Measurements from ENCODE around the gene PNPLA3. TPM values are rescaled to one million over a fixed set of nuclear protein-coding genes. Genes with fewer than 3 reads are reported as not detected.

PNPLA3 gene
- total RNA-seq, 1 experiment from 2014 or later = 17.5 TPM

DNA sequence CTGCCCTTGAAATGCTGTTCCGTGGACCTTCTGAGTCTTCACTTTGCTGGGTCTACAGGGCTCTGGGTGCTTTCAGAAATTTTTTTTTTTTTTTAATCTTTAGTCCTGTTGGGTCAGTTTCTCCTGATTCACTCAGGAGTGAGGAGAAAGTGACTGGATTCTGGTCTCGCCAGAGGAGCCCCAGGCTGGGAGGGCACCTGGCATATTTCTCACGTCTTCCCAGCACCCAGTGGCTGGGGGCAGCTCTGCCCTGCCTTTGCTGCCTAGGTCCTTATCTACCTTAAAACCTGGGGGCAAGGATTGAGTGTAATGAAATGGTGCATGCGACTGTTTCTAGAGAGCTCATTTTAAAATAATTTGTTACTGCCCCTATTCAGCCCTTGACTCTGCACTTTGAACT lies 55.0 kb downstream of the PNPLA3 start:
- Mint-ChIP-seq H3K27me3 (ENCODE audit: low read depth) (no peaks in the 10 kb centered on the region), H3K4me1 (no peaks in the 10 kb centered on the region), H3K36me3 (ENCODE audit: insufficient read depth in 1 of 3, low read depth in 3 of 3) (peaks cover 38 to 81% (median 69%) of the 10 kb centered on the region in 3 experiments; a peak in 6 of 7 replicates), H3K9me3 (no peaks in the 10 kb centered on the region; a peak in 1 of 5 replicates), H3K27ac (no peak overlapping the region), H3K4me3 (no peak overlapping the region)
- H3K23me2 ChIP-seq (ENCODE audit: insufficient read length, low read depth, low read length, poor library complexity, severe bottlenecking) = no peaks in the 10 kb centered on the region
- H3K4me1 ChIP-seq (ENCODE audit: insufficient read depth, low read length) = no peaks in the 10 kb centered on the region
- H3K56ac ChIP-seq (ENCODE audit: insufficient read length, low read depth, low read length) = no peak overlapping the region
- TF ChIP-seq, protein P1, sequence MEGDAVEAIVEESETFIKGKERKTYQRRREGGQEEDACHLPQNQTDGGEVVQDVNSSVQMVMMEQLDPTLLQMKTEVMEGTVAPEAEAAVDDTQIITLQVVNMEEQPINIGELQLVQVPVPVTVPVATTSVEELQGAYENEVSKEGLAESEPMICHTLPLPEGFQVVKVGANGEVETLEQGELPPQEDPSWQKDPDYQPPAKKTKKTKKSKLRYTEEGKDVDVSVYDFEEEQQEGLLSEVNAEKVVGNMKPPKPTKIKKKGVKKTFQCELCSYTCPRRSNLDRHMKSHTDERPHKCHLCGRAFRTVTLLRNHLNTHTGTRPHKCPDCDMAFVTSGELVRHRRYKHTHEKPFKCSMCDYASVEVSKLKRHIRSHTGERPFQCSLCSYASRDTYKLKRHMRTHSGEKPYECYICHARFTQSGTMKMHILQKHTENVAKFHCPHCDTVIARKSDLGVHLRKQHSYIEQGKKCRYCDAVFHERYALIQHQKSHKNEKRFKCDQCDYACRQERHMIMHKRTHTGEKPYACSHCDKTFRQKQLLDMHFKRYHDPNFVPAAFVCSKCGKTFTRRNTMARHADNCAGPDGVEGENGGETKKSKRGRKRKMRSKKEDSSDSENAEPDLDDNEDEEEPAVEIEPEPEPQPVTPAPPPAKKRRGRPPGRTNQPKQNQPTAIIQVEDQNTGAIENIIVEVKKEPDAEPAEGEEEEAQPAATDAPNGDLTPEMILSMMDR (conservative IDR thresholded peaks at IDR 0.05) = no peak
- H3K14ac ChIP-seq (ENCODE audit: insufficient read depth, low read length) = no peak overlapping the region
- no peak overlapping the region for H3K23ac ChIP-seq (ENCODE audit: insufficient read length, low read depth, low read length)
- no peak overlapping the region for H2AK5ac ChIP-seq (ENCODE audit: insufficient read length, low read length)
- no peak overlapping the region for H2BK120ac ChIP-seq (ENCODE audit: low read depth, low read length, poor library complexity, severe bottlenecking)
- no CpG with 5 or more reads among the region's 4 CpGs for WGBS (ENCODE audit: extremely low coverage, insufficient read length, low lambda C conversion rate)
- no peak overlapping the region for H2AFZ ChIP-seq (ENCODE audit: low read length)
- no peaks in the 10 kb centered on the region for H3K79me2 ChIP-seq (ENCODE audit: insufficient read depth, low read length)
- no peaks in the 10 kb centered on the region for H3K27me3 ChIP-seq (ENCODE audit: insufficient read depth, low read length)
- H4K20me1 ChIP-seq (ENCODE audit: control insufficient read depth, insufficient read depth, insufficient read length) = no peaks in the 10 kb centered on the region
- DNase-seq = no peak
- no peak overlapping the region for H3K4ac ChIP-seq (ENCODE audit: low read depth, low read length)
- no peak overlapping the region for H3K9ac ChIP-seq (ENCODE audit: extremely low read depth, insufficient read length, low read length)
- no peak overlapping the region for H2BK15ac ChIP-seq (ENCODE audit: low read depth, low read length)
- no peak overlapping the region for H4K5ac ChIP-seq (ENCODE audit: insufficient read length, low read depth, low read length)
- H4K8ac ChIP-seq (replicated peaks; ENCODE audit: insufficient read length, low read depth, low read length) = no peak overlapping the region
- H2BK20ac ChIP-seq (ENCODE audit: low read depth, low read length, poor library complexity, severe bottlenecking) = no peak overlapping the region
- H3K27ac ChIP-seq (ENCODE audit: insufficient read length, low read depth, low read length) = no peak overlapping the region
- H2BK12ac ChIP-seq (ENCODE audit: insufficient read length, low read depth, low read length) = no peak overlapping the region
- no peak overlapping the region for H4K91ac ChIP-seq (ENCODE audit: insufficient read length, low read depth, low read length)
- H3T11ph ChIP-seq (ENCODE audit: low read length) = no peak overlapping the region
- no peaks in the 10 kb centered on the region for H3K79me1 ChIP-seq (ENCODE audit: insufficient read depth, low read depth, low read length, poor library complexity, severe bottlenecking)
- no peak overlapping the region for H3K4me2 ChIP-seq (ENCODE audit: insufficient read depth, insufficient read length, low read length)
- H2BK5ac ChIP-seq (ENCODE audit: insufficient read length, low read length) = no peak overlapping the region
- no peaks in the 10 kb centered on the region for H3K9me3 ChIP-seq (ENCODE audit: control insufficient read depth, low read depth, low read length)
- H3K18ac ChIP-seq (ENCODE audit: insufficient read length, low read depth, low read length) = no peak overlapping the region
